ENCODE results near the gene GDNF. TPM values are rescaled to one million over a fixed set of nuclear protein-coding genes. Genes with fewer than 3 reads are reported as not detected.
"Not testable (repeated sequence)": the region's sequence is repeated elsewhere in the genome, so short reads cannot be mapped to it uniquely, and the experiment has no call there.

GDNF gene
- total RNA-seq, 2 experiments from 2014 or later, result not detected

DNA sequence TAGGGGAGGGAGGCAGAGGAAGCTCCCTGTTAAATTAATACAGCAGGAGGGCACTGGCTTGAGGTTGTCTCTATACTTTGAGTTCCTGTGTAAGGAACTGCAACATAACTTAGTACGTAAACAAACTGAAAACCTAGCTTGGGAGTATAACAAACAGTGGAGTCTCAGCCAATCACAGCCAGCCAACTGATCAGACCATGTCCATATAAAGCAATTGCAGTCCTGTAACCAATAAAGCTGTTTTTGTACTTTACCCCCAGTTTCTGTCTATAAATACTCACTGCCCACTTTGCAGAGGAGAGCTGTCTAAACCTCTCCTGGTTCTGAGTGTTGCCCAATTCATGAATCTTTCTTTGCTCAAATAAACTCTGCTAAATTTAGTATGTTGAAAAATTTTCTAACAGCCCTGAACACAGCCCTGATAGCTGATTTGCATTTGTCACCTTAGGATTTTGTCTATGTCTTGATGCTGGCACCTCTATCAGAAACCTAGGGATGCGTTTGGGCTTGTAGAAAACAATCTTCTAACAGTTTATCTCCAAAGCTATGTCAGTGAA lies 39.9 kb downstream of the GDNF start:
- no peaks in the 10 kb centered on the region for H3K36me3 Mint-ChIP-seq
- POLR2A ChIA-PET, result no interaction called here
- H3K4me3 Mint-ChIP-seq, result no peak overlapping the region
- no peaks in the 10 kb centered on the region for H3K9me3 Mint-ChIP-seq
- ATAC-seq (ENCODE audit: low read depth) (no peak), DNase-seq (no peak)
- H3K27me3 Mint-ChIP-seq, result no peaks in the 10 kb centered on the region
- no peaks in the 10 kb centered on the region for H3K4me1 Mint-ChIP-seq
- H3K27ac Mint-ChIP-seq, result no peak overlapping the region

DNA sequence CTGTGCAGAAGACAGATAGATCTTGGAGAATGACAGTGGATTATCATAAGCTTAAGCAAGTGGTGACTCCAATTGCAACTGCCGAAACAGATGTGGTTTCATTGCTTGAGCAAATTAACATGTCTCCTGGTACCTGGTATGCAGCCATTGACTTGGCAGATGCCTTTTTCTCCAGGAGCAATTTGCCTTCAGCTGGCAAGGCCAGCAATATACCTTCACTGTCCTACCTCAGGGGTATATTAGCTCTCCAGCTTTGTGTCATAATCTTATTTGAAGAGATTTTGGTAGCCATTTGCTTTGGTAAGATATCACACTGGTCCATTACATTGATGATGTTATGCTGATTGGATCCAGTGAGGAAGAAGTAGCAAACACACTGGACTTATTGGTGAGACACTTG lies 43.4 kb downstream of the GDNF start:
- H3K9me3 Mint-ChIP-seq, result peaks cover 13% of the 10 kb centered on the region
- POLR2A ChIA-PET; ATAC-seq (ENCODE audit: low read depth); H3K27ac Mint-ChIP-seq; H3K4me1 Mint-ChIP-seq; H3K4me3 Mint-ChIP-seq; DNase-seq; H3K36me3 Mint-ChIP-seq; H3K27me3 Mint-ChIP-seq: not testable (repeated sequence)

DNA sequence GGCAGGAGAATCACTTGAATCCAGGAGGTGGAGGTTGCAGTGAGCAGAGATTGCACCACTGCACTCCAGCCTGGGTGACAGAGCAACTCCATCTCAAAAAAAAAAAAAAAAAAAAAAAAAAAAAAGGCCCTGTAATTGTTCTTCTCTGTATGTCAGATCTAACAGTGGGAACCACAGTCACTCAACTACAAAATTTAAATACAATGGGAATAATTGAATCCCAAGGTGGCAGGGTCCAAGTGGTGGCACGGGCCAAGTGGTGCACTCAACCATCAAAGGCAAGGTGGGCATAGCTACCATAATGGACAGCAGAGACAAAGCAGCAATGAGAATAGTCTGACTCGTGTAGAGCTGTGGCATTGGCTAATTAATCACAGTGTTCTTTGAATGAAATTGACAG lies 44.5 kb downstream of the GDNF start:
- H3K27ac Mint-ChIP-seq; H3K27me3 Mint-ChIP-seq; ATAC-seq (ENCODE audit: low read depth); DNase-seq; H3K36me3 Mint-ChIP-seq; H3K4me1 Mint-ChIP-seq; POLR2A ChIA-PET; H3K4me3 Mint-ChIP-seq: not testable (repeated sequence)
- peaks cover 13% of the 10 kb centered on the region for H3K9me3 Mint-ChIP-seq

DNA sequence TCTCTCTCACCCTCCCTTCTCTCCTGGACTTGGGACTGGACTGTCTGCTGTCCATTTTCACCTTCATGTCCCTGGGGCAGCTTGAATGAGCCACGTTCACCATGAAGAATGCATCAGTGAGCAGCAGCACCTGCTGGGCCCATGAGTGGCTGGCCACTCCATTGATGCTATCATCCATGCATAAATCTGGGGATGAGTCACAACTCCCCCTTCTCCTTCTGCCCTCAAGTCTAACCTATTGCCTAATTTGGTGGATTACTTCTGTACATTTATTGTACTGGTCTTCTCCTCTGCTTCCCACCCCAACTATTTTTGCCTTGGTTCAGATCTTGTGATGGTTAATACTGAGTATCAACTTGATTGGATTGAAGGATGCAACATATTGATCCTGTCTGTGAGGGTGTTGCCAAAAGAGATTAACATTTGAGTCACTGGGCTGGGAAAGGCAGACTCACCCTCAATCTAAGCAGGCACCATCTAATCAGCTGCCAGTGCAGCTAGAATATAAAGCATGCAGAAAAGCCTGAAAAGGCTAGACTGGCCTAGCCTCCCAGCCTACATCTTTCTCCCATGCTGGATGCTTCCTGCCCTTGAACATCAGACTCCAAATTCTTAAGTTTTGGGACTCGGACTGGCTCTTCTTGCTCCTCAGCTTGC lies 46.7 kb downstream of the GDNF start:
- Mint-ChIP-seq H3K4me1 (no peaks in the 10 kb centered on the region), H3K27ac (no peak overlapping the region), H3K9me3 (peaks cover 13% of the 10 kb centered on the region), H3K27me3 (peaks cover 2% of the 10 kb centered on the region), H3K36me3 (no peaks in the 10 kb centered on the region), H3K4me3 (no peak overlapping the region)
- no peak for DNase-seq
- no peak for ATAC-seq (ENCODE audit: low read depth)
- POLR2A ChIA-PET, result no interaction called here

DNA sequence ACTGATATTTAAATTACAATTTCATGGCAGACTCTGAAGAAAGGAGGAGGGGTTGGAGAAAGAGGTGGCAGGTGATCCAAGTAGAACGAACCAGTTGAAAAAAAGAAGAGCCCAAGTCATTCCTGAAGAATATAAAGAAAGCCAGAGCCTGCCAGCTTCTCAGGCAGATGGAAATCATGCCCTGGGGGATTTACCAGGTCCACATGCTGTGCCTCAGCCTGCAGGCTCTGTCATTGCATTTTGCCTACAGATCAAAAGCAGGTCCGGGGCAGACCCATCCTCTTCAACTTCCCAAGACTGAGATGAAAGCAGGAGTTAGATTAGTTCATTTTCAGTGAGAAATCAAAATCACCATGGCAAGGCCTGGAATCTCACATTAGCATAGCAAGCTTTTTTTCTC lies 48.5 kb downstream of the GDNF start:
- peaks cover 13% of the 10 kb centered on the region for H3K9me3 Mint-ChIP-seq
- no peaks in the 10 kb centered on the region for H3K36me3 Mint-ChIP-seq
- H3K27ac Mint-ChIP-seq, result no peak overlapping the region
- no peaks in the 10 kb centered on the region for H3K4me1 Mint-ChIP-seq
- DNase-seq (no peak), ATAC-seq (ENCODE audit: low read depth) (no peak)
- POLR2A ChIA-PET, result no interaction called here
- H3K4me3 Mint-ChIP-seq, result no peak overlapping the region
- peaks cover 4% of the 10 kb centered on the region for H3K27me3 Mint-ChIP-seq

DNA sequence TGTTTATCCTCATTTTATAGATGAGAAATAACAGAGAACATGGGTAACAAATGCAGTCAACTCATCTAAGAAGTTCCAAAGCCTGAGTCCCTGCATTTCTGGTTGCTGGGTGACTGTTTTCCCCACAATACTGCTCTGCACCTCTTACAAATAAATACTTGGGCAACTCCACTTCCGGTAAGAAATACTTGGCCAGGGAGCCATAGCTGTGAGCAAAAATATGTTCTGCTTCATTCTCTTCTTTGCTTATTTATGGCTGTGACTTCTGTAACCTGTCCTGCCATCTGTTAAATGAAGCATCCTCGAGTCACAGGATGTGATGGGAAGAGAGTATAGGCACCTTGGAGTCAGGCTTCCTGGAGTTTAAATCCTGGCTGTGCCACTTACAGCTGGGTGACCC lies 49.9 kb downstream of the GDNF start:
- H3K4me3 Mint-ChIP-seq, result no peak overlapping the region
- peaks cover 13% of the 10 kb centered on the region for H3K9me3 Mint-ChIP-seq
- no peaks in the 10 kb centered on the region for H3K4me1 Mint-ChIP-seq
- no peaks in the 10 kb centered on the region for H3K36me3 Mint-ChIP-seq
- POLR2A ChIA-PET, result no interaction called here
- peaks cover 4% of the 10 kb centered on the region for H3K27me3 Mint-ChIP-seq
- DNase-seq (no peak), ATAC-seq (ENCODE audit: low read depth) (no peak)
- no peak overlapping the region for H3K27ac Mint-ChIP-seq

DNA sequence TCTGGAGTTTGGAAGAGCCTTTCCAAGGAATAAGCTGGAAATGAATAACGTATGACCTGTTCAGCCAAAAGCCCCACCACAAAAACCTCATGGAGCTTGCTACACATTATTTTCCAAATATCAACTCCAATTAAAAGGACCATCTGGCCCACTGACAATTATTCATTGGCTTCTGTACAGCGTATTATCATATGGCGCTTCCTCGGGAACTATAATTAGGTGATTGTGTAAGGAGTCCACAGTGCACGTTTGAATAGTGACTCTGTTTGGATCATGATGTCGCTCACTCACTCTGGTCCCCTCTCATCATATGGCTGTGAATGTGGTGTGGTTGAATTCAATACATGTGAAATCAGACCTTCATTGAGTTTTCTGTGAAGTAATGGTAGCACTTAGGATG lies 52.1 kb downstream of the GDNF start:
- Mint-ChIP-seq H3K4me1 (no peaks in the 10 kb centered on the region), H3K9me3 (peaks cover 5% of the 10 kb centered on the region), H3K27ac (no peak overlapping the region), H3K36me3 (no peaks in the 10 kb centered on the region), H3K4me3 (no peak overlapping the region), H3K27me3 (peaks cover 8% of the 10 kb centered on the region)
- ATAC-seq (ENCODE audit: low read depth) (no peak), DNase-seq (no peak)
- POLR2A ChIA-PET, result no interaction called here

DNA sequence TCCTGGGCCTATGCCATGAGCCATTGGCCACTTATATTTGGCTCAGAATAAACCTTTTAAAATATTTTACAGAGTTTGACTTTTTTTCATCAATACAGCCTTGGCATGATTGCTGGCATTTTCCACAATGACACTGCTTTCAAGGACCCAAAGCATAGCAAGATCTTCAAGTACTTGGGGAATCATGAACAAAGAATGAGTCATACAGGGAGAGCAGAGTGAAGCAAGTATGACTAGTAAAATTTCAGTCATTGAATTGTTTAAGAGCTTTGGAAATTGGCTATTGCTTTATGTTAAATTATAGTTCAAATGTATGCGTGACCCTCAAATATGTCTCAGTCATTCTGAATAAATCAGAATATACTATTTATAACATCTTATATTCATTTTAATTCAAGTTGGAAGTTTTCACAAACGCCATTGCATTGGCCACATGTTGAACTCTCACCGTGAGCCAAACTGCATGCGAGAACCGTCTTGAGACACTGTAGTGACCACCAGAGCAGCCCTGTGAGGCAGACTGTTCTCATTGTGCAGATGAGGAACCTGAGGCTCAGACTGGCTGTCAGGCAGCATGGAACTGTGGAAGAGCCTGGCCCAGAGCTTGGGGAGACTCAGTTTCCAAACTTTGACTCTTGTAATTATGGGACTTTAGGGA lies 52.9 kb downstream of the GDNF start:
- Mint-ChIP-seq H3K27me3 (peaks cover 8% of the 10 kb centered on the region), H3K4me1 (no peaks in the 10 kb centered on the region), H3K4me3 (no peak overlapping the region), H3K9me3 (peaks cover 5% of the 10 kb centered on the region), H3K36me3 (no peaks in the 10 kb centered on the region), H3K27ac (no peak overlapping the region)
- DNase-seq (no peak), ATAC-seq (ENCODE audit: low read depth) (no peak)
- POLR2A ChIA-PET, result no interaction called here

DNA sequence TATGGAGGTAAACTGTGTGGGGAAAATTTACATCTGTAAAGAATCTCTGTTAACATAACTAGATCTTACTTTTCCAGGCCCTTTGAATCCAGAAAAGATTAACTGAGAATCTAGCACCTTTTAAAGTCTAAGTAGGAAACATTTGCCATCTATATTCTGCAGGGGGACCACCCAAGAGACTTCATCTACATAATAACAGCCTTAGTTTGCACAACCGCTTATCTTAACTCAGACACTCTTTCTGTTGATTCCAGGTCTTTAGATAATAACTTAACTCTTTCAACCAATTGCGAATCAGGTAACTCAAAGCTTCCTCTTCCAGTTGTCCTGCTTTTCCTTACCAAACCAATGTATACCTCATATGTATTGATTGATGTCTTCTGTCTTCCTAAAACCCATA lies 53.4 kb downstream of the GDNF start:
- no peak overlapping the region for H3K27ac Mint-ChIP-seq
- no peak for DNase-seq
- POLR2A ChIA-PET, result no interaction called here
- no peak overlapping the region for H3K4me3 Mint-ChIP-seq
- no peak for ATAC-seq (ENCODE audit: low read depth)
- H3K4me1 Mint-ChIP-seq, result no peaks in the 10 kb centered on the region
- peaks cover 8% of the 10 kb centered on the region for H3K27me3 Mint-ChIP-seq
- no peaks in the 10 kb centered on the region for H3K36me3 Mint-ChIP-seq
- H3K9me3 Mint-ChIP-seq, result no peaks in the 10 kb centered on the region

DNA sequence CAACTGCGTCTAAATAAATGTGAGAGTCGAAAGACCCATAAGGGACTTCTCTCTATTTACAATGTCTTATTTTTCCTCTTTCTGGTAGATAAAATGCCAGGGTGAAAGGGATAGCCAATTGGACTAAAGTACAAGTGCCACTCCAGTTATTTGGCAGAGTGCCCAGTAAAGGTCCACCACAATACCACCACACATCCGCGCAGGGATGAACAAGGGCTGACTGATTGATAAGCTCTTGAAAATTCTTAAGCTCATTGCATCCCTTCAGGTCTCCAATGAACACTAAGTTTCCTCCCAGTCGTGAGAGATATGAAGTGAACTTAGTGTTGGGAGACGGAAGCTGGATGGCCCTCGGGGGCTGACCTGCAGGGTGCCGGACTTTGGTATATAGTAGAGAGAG lies 58.4 kb downstream of the GDNF start:
- H3K4me3 Mint-ChIP-seq; H3K9me3 Mint-ChIP-seq; DNase-seq; H3K4me1 Mint-ChIP-seq; H3K36me3 Mint-ChIP-seq; H3K27me3 Mint-ChIP-seq; POLR2A ChIA-PET; ATAC-seq (ENCODE audit: low read depth); H3K27ac Mint-ChIP-seq: not testable (repeated sequence)

DNA sequence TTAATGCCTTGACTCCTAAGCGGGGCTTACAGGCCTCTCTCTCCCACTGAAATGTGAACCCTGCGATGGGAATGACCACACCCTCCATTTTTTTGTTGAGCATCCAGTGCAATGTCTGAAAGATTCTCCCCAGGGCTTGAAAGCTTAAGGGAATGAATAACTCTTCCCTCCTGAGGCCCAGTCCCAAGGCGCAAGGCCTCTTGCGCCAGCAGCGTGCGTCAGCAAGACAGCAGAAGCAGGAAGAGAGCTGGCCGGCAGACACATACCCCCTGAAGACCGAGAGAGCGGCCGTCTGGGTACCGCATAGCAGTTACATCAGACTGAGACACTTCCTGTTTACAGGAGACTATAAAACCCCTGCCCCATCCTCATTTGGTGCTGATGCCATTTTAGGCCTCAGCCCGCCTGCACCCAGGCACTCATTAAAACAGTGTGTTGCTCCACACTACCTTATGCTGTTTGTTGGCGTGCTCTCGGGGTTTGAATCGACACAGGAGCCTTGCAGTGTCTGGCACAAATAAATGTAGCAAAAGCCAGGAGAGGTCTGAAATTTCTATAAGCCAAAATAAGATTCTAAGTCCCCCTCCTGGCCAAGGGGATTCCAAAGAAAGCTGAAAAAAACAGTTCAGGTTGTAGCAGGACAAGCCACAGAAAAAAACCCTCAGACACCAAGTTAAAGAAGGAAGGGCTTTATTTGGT lies 62.3 kb downstream of the GDNF start:
- H3K4me1 Mint-ChIP-seq, result no peaks in the 10 kb centered on the region
- ATAC-seq (ENCODE audit: low read depth), result no peak
- DNase-seq, result no peak
- H3K9me3 Mint-ChIP-seq, result peaks cover 10% of the 10 kb centered on the region
- no peak overlapping the region for H3K4me3 Mint-ChIP-seq
- no peak overlapping the region for H3K27ac Mint-ChIP-seq
- no peaks in the 10 kb centered on the region for H3K27me3 Mint-ChIP-seq
- peaks cover 4% of the 10 kb centered on the region for H3K36me3 Mint-ChIP-seq
- POLR2A ChIA-PET, result no interaction called here

DNA sequence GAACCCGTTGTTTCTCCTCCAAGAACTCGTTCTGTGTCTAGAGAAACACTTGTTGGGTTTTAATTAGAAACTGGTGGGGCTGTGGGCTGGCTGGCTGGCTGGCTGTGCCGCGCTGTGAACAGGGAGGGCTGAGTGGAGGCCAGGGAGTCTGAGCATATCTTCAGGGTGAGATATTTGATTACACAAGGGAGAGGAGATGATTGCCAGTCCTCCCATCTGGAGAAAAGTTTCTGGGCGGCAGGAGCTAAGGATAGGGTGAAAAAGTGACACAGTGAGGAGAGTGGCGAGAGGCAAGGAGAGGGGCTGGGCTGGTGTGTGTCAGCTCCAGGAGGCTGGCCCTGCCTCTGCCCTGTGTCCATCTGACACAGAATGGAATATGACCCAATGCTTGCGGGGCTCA lies 63.0 kb downstream of the GDNF start:
- ATAC-seq (ENCODE audit: low read depth), result no peak
- H3K9me3 Mint-ChIP-seq, result peaks cover 10% of the 10 kb centered on the region
- no peak overlapping the region for H3K4me3 Mint-ChIP-seq
- DNase-seq, result no peak
- H3K36me3 Mint-ChIP-seq, result peaks cover 4% of the 10 kb centered on the region
- H3K4me1 Mint-ChIP-seq, result no peaks in the 10 kb centered on the region
- POLR2A ChIA-PET, result no interaction called here
- H3K27me3 Mint-ChIP-seq, result no peaks in the 10 kb centered on the region
- no peak overlapping the region for H3K27ac Mint-ChIP-seq

DNA sequence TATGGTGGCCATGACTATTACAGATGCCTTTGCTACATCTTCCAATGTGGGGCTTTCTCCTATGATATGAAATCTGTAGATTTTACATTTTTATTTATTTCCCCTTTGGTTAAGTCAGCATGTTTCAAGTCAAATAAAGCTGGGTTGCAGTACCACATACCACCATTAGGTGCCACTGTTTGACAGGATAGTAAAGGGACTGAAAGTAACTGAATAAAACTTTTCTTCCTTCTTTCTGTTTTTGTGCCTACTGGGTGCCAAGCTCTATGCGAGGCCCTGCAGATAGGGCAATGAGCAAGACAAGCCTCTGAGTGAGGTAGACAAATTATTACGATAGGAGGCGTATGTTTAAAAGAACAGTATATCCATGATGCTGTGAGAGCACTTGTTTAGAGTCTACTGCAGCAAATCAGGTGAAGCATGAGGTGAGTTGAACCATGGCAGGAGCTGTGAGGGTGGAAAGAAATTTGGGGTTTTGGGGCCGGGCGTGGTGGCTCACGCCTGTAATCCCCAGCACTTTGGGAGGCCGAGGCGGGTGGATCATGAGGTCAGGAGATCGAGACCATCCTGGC lies 64.8 kb downstream of the GDNF start:
- POLR2A ChIA-PET, result interaction anchor here (0.7 kb wide), 1 partner anchor 1642 kb away, joined by 3 read pairs; no protein-coding TSS in a partner anchor
- Mint-ChIP-seq H3K27ac (no peak overlapping the region), H3K4me1 (no peaks in the 10 kb centered on the region), H3K4me3 (no peak overlapping the region), H3K27me3 (no peaks in the 10 kb centered on the region), H3K9me3 (peaks cover 10% of the 10 kb centered on the region), H3K36me3 (peaks cover 4% of the 10 kb centered on the region)
- ATAC-seq (ENCODE audit: low read depth) (no peak), DNase-seq (no peak)

DNA sequence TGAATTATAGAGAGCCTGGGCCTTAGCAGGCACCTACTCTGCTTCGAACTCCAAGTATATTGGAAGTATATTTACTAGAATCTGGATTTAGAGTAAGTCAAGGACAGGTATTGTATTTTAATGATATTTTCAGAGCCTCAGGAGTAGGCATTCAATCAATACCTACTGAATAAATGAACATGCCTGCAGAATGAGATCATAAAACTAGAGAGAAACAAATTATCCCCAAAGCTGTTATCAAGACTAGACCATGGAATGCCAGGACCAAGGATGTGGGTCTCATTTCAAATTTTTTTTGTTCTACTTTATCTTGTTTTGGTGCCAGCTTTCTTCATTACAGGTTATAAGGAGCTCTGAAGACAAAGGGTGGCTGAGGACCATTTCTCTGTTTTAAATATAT lies 66.0 kb downstream of the GDNF start:
- H3K27ac Mint-ChIP-seq, result no peak overlapping the region
- no peaks in the 10 kb centered on the region for H3K4me1 Mint-ChIP-seq
- H3K9me3 Mint-ChIP-seq, result peaks cover 10% of the 10 kb centered on the region
- H3K36me3 Mint-ChIP-seq, result peaks cover 4% of the 10 kb centered on the region
- POLR2A ChIA-PET, result no interaction called here
- ATAC-seq (ENCODE audit: low read depth), result no peak
- H3K27me3 Mint-ChIP-seq, result no peaks in the 10 kb centered on the region
- no peak for DNase-seq
- no peak overlapping the region for H3K4me3 Mint-ChIP-seq

Measured in activated naive CD8-positive, alpha-beta T cell treated with anti-CD3 and anti-CD28 coated beads, Interleukin-2, amount 10 ng/mL, durations not matched to agents 7 days and 5 days (primary cell).